Spleen (tissue), 11 donors: Measurements from ENCODE around the gene CERT1. TPM values are rescaled to one million over a fixed set of nuclear protein-coding genes. Genes with fewer than 3 reads are reported as not detected.

Experiments used
- DNase-seq: peaks from one replicate; pipeline ENCODE4 v3.0.0-alpha.2; 2020
- H3K27ac ChIP-seq, 8 donors: fragments of 200-600 bp; sonication (generic) in 7 of 8; 1 replicate in 4 of 8; 2 replicates in 4 of 8; pipeline versions ENCODE4 v1.5.0 to v1.8.0; 2016 to 2021; ENCODE audit warnings: inconsistent platforms in 4 of 8, mild to moderate bottlenecking in 4 of 8, moderate library complexity in 1 of 8
- H3K27me3 ChIP-seq, 7 donors: fragments of 200-600 bp; sonication (generic) in 6 of 7; replicated peaks in 1 of 7; 1 replicate in 4 of 7; 2 replicates in 3 of 7; pipeline versions ENCODE4 v1.5.0 to v1.8.0; 2016 to 2021; ENCODE audit warnings: inconsistent platforms in 3 of 7, mild to moderate bottlenecking in 1 of 7
- H3K36me3 ChIP-seq, 6 donors: fragments of 200-600 bp; sonication (generic) in 5 of 6; 1 replicate in 4 of 6; 2 replicates in 2 of 6; pipeline versions ENCODE4 v1.5.0 to v1.8.0; 2016 to 2021; ENCODE audit warnings: inconsistent platforms in 2 of 6
- H3K4me1 ChIP-seq, 6 donors: fragments of 200-600 bp; sonication (generic) in 5 of 6; 1 replicate in 3 of 6; 2 replicates in 3 of 6; pipeline versions ENCODE4 v1.5.0 to v1.8.0; 2016 to 2021; ENCODE audit warnings: inconsistent platforms in 3 of 6
- H3K4me3 ChIP-seq, 8 donors: fragments of 200-600 bp; sonication (generic) in 7 of 8; 1 replicate in 4 of 8; 2 replicates in 4 of 8; pipeline versions ENCODE4 v1.5.0 to v1.8.0; 2016 to 2021; ENCODE audit warnings: inconsistent platforms in 4 of 8, mild to moderate bottlenecking in 4 of 8, moderate library complexity in 2 of 8
- H3K9me3 ChIP-seq, 8 donors: fragments of 200-600 bp; sonication (generic) in 7 of 8; 1 replicate in 4 of 8; 2 replicates in 4 of 8; pipeline versions ENCODE4 v1.5.0 to v1.8.0; 2016 to 2021; ENCODE audit warnings: inconsistent platforms in 4 of 8
- POLR2A ChIP-seq, 3 donors: fragments of 450-650 bp; IDR thresholded peaks; one replicate each; pipeline ENCODE4 v1.5.1; 2017; ENCODE audit warnings: antibody characterized with exemption in 3 of 3, mild to moderate bottlenecking in 1 of 3
- POLR2AphosphoS5 ChIP-seq, 3 donors: sonication (generic); formaldehyde crosslinking; IDR thresholded peaks; one replicate each; pipeline ENCODE4 v1.5.1; 2017; ENCODE audit warnings: antibody characterized with exemption in 3 of 3
- WGBS, 5 donors: extraction: QIAGEN DNeasy Blood & Tissue Kit in 3 of 5; methylation state at CpG; one replicate each; pipeline versions ENCODE4 v1.1.5 to v1.1.7; 2013 to 2018; 5-methylcytosine and 5-hydroxymethylcytosine counted together
- intact Hi-C: fragments of 100-400 bp; cut with DNase I; formaldehyde crosslinking; loops from one replicate; pipeline ENCODE4 v1.15.0; 2023; ENCODE audit warnings: low total_unique reads
- polyA plus RNA-seq, 3 donors: library from polyadenylated mRNA; stranded (reverse); fragments of 200-250 nt; gene quantifications; one replicate each; pipeline ENCODE4 v1.2.1, GENCODE V29; 2013
- total RNA-seq, 7 donors: library from RNA; depleted of rRNA in 3 of 7; stranded (reverse); fragments of >200 nt in 3 of 7; fragmentation: NEBNext Ultra II Directional in 4 of 7; extraction: Animal tissue kit (Norgen Biotek cat#: 25700) in 4 of 7; gene quantifications; one replicate each; pipeline versions ENCODE4 v1.1.0 to v1.2.1, GENCODE V29; 2016 to 2021
- TF ChIP-seq, protein P1 (sequence below), 11 experiments: fragments of 200-600 bp in 7 of 11; fragments of 450-650 bp in 4 of 11; sonication (generic) in 4 of 11; IDR thresholded peaks in 8 of 11; conservative IDR thresholded peaks in 3 of 11; 1 replicate in 7 of 11; 2 replicates in 4 of 11; pipeline versions ENCODE4 v1.4.0 to v1.8.0; 2016 to 2021; ENCODE audit warnings: antibody characterized with exemption in 11 of 11, inconsistent platforms in 4 of 11, mild to moderate bottlenecking in 1 of 11
- donor health status: healthy with polysubstance abuse.
- donor health status: DM: no; HTN: no; CAD: no; lungs with moderate emphysema.
- donor health status: DM: no; HTN: no; CAD: no.
- donor health status: Bipolar disorder and iron deficiency.
- donor health status: healthy.
- donor health status: DM: no; HTN: no; CAD: no.
- donor health status: DM: yes; HTN: yes; CAD: no.

Gene CERT1
- total and polyA plus RNA-seq, 10 donors, result 8.5 to 71.1 (median 51.4) TPM

DNA sequence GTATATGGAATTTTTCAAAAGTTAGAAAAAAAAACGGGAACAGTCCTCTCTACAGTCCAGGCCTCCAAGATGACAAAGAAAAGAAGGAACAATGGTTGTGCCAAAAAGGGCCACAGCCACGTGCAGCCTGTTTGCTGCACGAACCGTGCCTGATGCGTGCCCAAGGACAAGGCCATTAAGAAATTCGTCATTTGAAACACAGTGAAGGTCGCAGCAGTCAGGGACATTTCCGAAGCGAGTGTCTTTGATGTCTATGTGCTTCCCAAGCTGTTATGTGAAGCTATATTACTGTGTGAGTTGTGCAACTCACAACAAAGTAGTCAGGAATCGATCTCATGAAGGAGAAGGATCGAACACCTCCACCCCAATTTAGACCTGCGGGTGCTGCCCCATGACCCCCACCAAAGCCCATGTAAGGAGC, 137.0 kb downstream of the CERT1 start:
- H3K4me3 ChIP-seq, result no peak overlapping the region
- H3K9me3 ChIP-seq, result no peaks in the 10 kb centered on the region
- peaks cover 0 to 5% (median 0%) of the 10 kb centered on the region in 6 donors for H3K4me1 ChIP-seq
- intact Hi-C loops, result no loop called here
- H3K27ac ChIP-seq, result peak overlapping the region in 7 of 8 donors; percentile 11 to 78 (median 58)
- peaks cover 0 to 83% (median 31%) of the 10 kb centered on the region in 6 donors for H3K36me3 ChIP-seq
- 64 to 79% (median 77%) methylated on average over 12 of the region's 12 CpGs for WGBS, 5 donors
- TF ChIP-seq, protein P1, sequence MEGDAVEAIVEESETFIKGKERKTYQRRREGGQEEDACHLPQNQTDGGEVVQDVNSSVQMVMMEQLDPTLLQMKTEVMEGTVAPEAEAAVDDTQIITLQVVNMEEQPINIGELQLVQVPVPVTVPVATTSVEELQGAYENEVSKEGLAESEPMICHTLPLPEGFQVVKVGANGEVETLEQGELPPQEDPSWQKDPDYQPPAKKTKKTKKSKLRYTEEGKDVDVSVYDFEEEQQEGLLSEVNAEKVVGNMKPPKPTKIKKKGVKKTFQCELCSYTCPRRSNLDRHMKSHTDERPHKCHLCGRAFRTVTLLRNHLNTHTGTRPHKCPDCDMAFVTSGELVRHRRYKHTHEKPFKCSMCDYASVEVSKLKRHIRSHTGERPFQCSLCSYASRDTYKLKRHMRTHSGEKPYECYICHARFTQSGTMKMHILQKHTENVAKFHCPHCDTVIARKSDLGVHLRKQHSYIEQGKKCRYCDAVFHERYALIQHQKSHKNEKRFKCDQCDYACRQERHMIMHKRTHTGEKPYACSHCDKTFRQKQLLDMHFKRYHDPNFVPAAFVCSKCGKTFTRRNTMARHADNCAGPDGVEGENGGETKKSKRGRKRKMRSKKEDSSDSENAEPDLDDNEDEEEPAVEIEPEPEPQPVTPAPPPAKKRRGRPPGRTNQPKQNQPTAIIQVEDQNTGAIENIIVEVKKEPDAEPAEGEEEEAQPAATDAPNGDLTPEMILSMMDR (IDR thresholded peaks at IDR 0.05 in 8 of 11, conservative IDR thresholded peaks at IDR 0.05 in 3 of 11), result no peak
- TF ChIP-seq POLR2AphosphoS5 (IDR thresholded peaks at IDR 0.05), result peak in 2 of 3 donors; percentile 64 to 78
- TF ChIP-seq POLR2A (IDR thresholded peaks at IDR 0.05), result no peak
- no peaks in the 10 kb centered on the region for H3K27me3 ChIP-seq
- DNase-seq, result peak; percentile 79

DNA sequence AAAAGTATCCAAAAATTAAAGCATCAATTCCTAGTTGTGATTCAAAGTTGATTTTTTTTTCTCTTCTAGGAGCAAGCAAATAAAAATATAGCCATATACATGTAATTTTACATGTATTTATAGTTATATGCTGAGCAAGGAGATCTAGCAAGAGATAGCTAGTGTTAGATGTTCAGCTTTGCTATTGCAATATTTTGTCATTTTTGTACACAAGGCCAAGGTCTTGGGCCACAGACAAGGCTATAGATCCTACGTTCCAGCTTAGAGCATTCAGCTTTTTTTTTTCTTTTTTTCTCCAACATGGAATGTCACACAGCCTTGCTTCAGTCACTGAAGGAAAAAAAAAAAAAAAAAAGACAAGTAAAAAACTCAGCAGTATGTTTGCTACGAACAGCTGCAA, 137.6 kb downstream of the CERT1 start:
- Histone ChIP-seq H3K4me3 (no peak overlapping the region), H3K9me3 (no peaks in the 10 kb centered on the region), H3K4me1 (peaks cover 0 to 5% (median 0%) of the 10 kb centered on the region in 6 donors), H3K27ac (peak overlapping the region in 7 of 8 donors; percentile 9 to 78 (median 61)), H3K36me3 (peaks cover 0 to 80% (median 26%) of the 10 kb centered on the region in 6 donors), H3K27me3 (no peaks in the 10 kb centered on the region)
- DNase-seq, result no peak
- TF ChIP-seq POLR2AphosphoS5 (IDR thresholded peaks at IDR 0.05) (no peak), POLR2A (IDR thresholded peaks at IDR 0.05) (no peak)
- TF ChIP-seq, protein P1 (IDR thresholded peaks at IDR 0.05 in 8 of 11, conservative IDR thresholded peaks at IDR 0.05 in 3 of 11), result no peak
- 64 to 76% (median 71%) methylated on average over 2 of the region's 2 CpGs for WGBS, 5 donors
- intact Hi-C loops, result no loop called here

DNA sequence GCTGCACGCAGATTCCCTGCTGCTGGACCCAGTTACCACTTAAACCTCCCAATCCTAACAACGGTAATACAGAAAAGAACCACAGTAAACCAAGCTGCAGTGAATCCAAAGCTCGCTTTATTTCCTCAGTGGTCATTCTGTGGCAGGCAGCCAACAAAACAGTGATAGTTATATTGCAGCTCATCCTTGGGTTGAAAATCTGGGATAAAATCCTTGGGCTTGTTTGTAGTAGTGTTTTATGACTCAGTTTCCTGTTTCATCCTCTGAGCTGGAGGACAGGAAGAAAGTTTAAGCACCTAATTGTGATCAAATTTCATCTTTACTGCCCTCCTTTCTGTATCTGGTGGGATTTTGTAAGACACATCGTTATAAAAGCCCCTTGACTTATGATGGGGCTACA, 143.0 kb downstream of the CERT1 start:
- TF ChIP-seq POLR2A (IDR thresholded peaks at IDR 0.05) (no peak), POLR2AphosphoS5 (IDR thresholded peaks at IDR 0.05) (no peak)
- TF ChIP-seq, protein P1 (IDR thresholded peaks at IDR 0.05 in 8 of 11, conservative IDR thresholded peaks at IDR 0.05 in 3 of 11), result no peak
- no peaks in the 10 kb centered on the region for H3K9me3 ChIP-seq
- no peak overlapping the region for H3K4me3 ChIP-seq
- peak overlapping the region in 6 of 8 donors; percentile 4 to 54 (median 18) for H3K27ac ChIP-seq
- peaks cover 0 to under 1% (median 0%) of the 10 kb centered on the region in 6 donors for H3K4me1 ChIP-seq
- intact Hi-C loops, result no loop called here
- 69 to 86% (median 83%) methylated on average over 4 of the region's 4 CpGs for WGBS, 5 donors
- peaks cover 0 to 32% (median 0%) of the 10 kb centered on the region in 6 donors for H3K36me3 ChIP-seq
- no peak for DNase-seq
- no peaks in the 10 kb centered on the region for H3K27me3 ChIP-seq

DNA sequence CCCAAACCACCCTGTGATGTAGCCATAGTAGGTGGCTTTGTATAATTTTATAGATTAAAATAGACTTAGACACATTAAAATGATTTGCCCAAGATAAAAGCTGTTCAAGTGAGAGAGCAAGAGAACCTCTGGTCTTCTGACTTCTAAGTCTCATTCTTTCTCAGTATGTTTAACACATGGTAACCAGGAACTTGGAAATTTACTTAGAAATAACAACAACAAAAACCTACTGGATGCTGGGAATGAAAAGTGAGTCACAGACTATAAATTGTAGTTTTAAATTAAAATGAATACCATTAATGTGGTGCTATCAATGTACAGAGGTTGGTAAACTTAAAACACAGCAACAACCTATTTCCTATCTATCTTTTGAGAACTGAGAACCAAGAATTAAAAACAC, 144.0 kb downstream of the CERT1 start:
- no peak for DNase-seq
- Histone ChIP-seq H3K27ac (peak overlapping the region in 3 of 8 donors; percentile 12 to 54 (median 36)), H3K36me3 (peaks cover 0 to 32% (median 3%) of the 10 kb centered on the region in 6 donors), H3K9me3 (no peaks in the 10 kb centered on the region), H3K27me3 (no peaks in the 10 kb centered on the region), H3K4me1 (no peaks in the 10 kb centered on the region), H3K4me3 (no peak overlapping the region)
- TF ChIP-seq POLR2A (IDR thresholded peaks at IDR 0.05) (no peak), POLR2AphosphoS5 (IDR thresholded peaks at IDR 0.05) (no peak)
- TF ChIP-seq, protein P1 (IDR thresholded peaks at IDR 0.05 in 8 of 11, conservative IDR thresholded peaks at IDR 0.05 in 3 of 11), result no peak
- intact Hi-C loops, result no loop called here
